Transverse colon (tissue), 4 donors: ENCODE measurements around the gene VPS33A.
A peak's percentile ranks its signal among the peaks of the same experiment; 100 is the strongest.

Source experiments
- CTCF ChIP-seq, 5 experiments: fragments of 200-600 bp in 3 of 5; fragments of 450-650 bp in 2 of 5; sonication (generic) in 3 of 5; IDR thresholded peaks; 1 replicate in 2 of 5; 2 replicates in 3 of 5; pipeline ENCODE4 v1.5.1; 2016 to 2017; ENCODE audit warnings: antibody characterized with exemption in 5 of 5, inconsistent platforms in 3 of 5, mild to moderate bottlenecking in 2 of 5, moderate library complexity in 1 of 5
- POLR2AphosphoS5 ChIP-seq, 3 donors: sonication (generic); formaldehyde crosslinking; IDR thresholded peaks; one replicate each; pipeline ENCODE4 v1.6.1; 2016; ENCODE audit warnings: antibody characterized with exemption in 3 of 3

GRCh38 chr12:122205053-122205925 lies 61.0 kb downstream of the VPS33A start:
- no peak for TF ChIP-seq CTCF (IDR thresholded peaks at IDR 0.05)
- TF ChIP-seq POLR2AphosphoS5 (IDR thresholded peaks at IDR 0.05): peak in 1 of 3 donors; percentile 7
